Stimulated activated CD4-positive, alpha-beta T cell treated with anti-CD3 and anti-CD28 coated beads, Interleukin-4, amount 100 ng/mL, for 24 hours (primary cell): ENCODE data around the gene APBA2.

Experiments
- DNase-seq: peaks from one replicate; pipeline ENCODE4 v3.0.0-alpha.2; 2020

APBA2 gene

GRCh38 chr15:29093696-29094343, 208.0 kb downstream of the APBA2 start:
- DNase-seq: no peak

GRCh38 chr15:29094711-29095110, 208.9 kb downstream of the APBA2 start:
- DNase-seq: no peak

- no peak for DNase-seq
Measured at GRCh38 chr15:29095746-29096145, 210.0 kb downstream of the APBA2 start.

- no peak for DNase-seq
Measured at GRCh38 chr15:29097168-29097567, 211.4 kb downstream of the APBA2 start.

- no peak for DNase-seq
Measured at GRCh38 chr15:29097971-29098370, 212.2 kb downstream of the APBA2 start.

GRCh38 chr15:29098652-29099051, 212.9 kb downstream of the APBA2 start:
- no peak for DNase-seq

- DNase-seq: no peak
Measured at GRCh38 chr15:29099131-29099880, 213.5 kb downstream of the APBA2 start.

- DNase-seq: no peak
Measured at GRCh38 chr15:29100486-29101000, 214.8 kb downstream of the APBA2 start.

- no peak for DNase-seq
Measured at GRCh38 chr15:29101491-29101890, 215.7 kb downstream of the APBA2 start.

- DNase-seq: peak; percentile 65
Measured at GRCh38 chr15:29102173-29102794, 216.5 kb downstream of the APBA2 start.

GRCh38 chr15:29102911-29103823, 217.4 kb downstream of the APBA2 start:
- no peak for DNase-seq

- peak; percentile 58 for DNase-seq
Measured at GRCh38 chr15:29103824-29104565, 218.2 kb downstream of the APBA2 start.

GRCh38 chr15:29104566-29104880, 218.7 kb downstream of the APBA2 start:
- DNase-seq: no peak

- no peak for DNase-seq
Measured at GRCh38 chr15:29105151-29105854, 219.5 kb downstream of the APBA2 start.

- DNase-seq: no peak
Measured at GRCh38 chr15:29106116-29106515, 220.3 kb downstream of the APBA2 start.

- DNase-seq: no peak
Measured at GRCh38 chr15:29106551-29107290, 220.9 kb downstream of the APBA2 start.

GRCh38 chr15:29107291-29107890, 221.6 kb downstream of the APBA2 start:
- DNase-seq: no peak

GRCh38 chr15:29107971-29108645, 222.3 kb downstream of the APBA2 start:
- DNase-seq: no peak

GRCh38 chr15:29109762-29110161, 224.0 kb downstream of the APBA2 start:
- DNase-seq: no peak

- DNase-seq: no peak
Measured at GRCh38 chr15:29110176-29110575, 224.4 kb downstream of the APBA2 start.
